Mesothelial cell of epicardium (in vitro differentiated cells): Measurements from ENCODE around the gene MCF2L. TPM values are rescaled to one million over a fixed set of nuclear protein-coding genes. Genes with fewer than 3 reads are reported as not detected.

Experiments used
- DNase-seq, 2 experiments: peaks; one replicate each; pipeline ENCODE4 v3.0.0; 2021; ENCODE audit warnings: low spot score in 2 of 2; ENCODE audit not compliant: unreplicated experiment in 2 of 2
- H3K27ac Mint-ChIP-seq: 2 replicates; pipeline ENCODE4 v1.8.0; 2021; ENCODE audit warnings: mixed read lengths
- H3K27me3 Mint-ChIP-seq: 2 replicates; pipeline ENCODE4 v1.8.0; 2021; ENCODE audit warnings: low read depth, mixed read lengths
- H3K36me3 Mint-ChIP-seq: 2 replicates; pipeline ENCODE4 v1.8.0; 2021; ENCODE audit warnings: mixed read lengths
- H3K4me1 Mint-ChIP-seq: 2 replicates; pipeline ENCODE4 v1.8.0; 2021; ENCODE audit warnings: mixed read lengths
- H3K4me3 Mint-ChIP-seq: 2 replicates; pipeline ENCODE4 v1.8.0; 2021; ENCODE audit warnings: mild to moderate bottlenecking, moderate library complexity, mixed read lengths
- H3K9me3 Mint-ChIP-seq: 2 replicates; pipeline ENCODE4 v1.8.0; 2021; ENCODE audit warnings: mixed read lengths
- total RNA-seq: library from RNA; stranded (reverse); gene quantifications from 3 replicates; pipeline ENCODE4 v1.2.1, GENCODE V29; 2021
- TF ChIP-seq, protein P1 (sequence below): fragments of 200-600 bp; sonication (generic); IDR thresholded peaks from one replicate; pipeline ENCODE4 v1.5.0; 2021; ENCODE audit warnings: antibody characterized with exemption; ENCODE audit not compliant: unreplicated experiment

Gene MCF2L
- total RNA-seq, 1 donor from 2014 or later: 36.6 TPM

DNA sequence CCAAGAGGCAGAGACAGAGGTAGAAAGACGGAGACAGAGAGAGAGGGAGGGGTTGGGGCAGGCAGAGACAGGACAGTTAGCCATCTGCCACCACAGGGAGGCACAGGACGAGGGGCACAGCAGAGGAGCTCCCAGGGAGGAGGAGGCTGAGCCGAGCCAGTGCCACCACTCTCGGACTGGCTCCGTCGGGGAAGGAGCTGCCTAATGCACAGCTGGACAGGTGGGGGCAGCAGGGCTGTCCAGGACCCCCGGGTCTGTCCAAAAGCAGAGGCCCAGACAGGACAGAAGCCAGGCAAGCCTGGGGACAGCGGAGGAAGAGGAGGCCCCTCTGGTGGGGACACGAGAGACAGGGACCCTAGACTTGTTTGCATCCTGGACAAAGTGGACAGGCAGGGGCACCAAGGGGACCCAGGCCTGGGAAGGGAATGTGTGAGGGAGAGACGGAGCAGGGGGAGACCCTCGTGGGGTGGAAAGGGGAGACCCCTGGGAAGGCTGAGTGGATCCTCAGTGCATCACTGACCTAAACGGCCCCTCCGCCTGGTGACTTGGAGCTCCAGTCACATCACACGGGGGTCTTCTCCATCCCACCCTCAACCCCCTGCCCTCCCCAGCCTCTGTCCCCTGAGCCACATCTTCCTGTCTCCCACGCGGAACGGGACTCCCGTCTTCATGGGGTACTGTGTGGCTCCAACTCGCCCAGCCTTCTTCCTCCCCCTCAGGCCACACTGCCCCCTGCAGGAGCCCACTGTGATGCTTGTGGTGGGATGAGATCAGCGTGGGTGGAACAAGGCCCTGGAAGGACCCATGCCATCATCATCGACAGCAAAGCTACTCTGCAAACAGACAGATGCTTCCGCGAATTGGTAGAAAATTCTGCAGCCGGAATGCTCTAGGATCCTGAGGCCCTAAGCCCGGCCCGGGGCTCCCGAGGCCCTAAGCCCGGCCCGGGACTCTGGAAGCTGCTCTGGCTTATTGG is 154.5 kb downstream of the MCF2L start:
- no peaks in the 10 kb centered on the region for H3K36me3 Mint-ChIP-seq
- H3K4me1 Mint-ChIP-seq: peaks cover 11% of the 10 kb centered on the region
- no peak for DNase-seq
- TF ChIP-seq, protein P1, sequence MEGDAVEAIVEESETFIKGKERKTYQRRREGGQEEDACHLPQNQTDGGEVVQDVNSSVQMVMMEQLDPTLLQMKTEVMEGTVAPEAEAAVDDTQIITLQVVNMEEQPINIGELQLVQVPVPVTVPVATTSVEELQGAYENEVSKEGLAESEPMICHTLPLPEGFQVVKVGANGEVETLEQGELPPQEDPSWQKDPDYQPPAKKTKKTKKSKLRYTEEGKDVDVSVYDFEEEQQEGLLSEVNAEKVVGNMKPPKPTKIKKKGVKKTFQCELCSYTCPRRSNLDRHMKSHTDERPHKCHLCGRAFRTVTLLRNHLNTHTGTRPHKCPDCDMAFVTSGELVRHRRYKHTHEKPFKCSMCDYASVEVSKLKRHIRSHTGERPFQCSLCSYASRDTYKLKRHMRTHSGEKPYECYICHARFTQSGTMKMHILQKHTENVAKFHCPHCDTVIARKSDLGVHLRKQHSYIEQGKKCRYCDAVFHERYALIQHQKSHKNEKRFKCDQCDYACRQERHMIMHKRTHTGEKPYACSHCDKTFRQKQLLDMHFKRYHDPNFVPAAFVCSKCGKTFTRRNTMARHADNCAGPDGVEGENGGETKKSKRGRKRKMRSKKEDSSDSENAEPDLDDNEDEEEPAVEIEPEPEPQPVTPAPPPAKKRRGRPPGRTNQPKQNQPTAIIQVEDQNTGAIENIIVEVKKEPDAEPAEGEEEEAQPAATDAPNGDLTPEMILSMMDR: no peak
- no peaks in the 10 kb centered on the region for H3K9me3 Mint-ChIP-seq
- H3K27ac Mint-ChIP-seq: no peak overlapping the region
- peaks cover 25% of the 10 kb centered on the region for H3K27me3 Mint-ChIP-seq
- H3K4me3 Mint-ChIP-seq: peak overlapping the region; percentile 60

DNA sequence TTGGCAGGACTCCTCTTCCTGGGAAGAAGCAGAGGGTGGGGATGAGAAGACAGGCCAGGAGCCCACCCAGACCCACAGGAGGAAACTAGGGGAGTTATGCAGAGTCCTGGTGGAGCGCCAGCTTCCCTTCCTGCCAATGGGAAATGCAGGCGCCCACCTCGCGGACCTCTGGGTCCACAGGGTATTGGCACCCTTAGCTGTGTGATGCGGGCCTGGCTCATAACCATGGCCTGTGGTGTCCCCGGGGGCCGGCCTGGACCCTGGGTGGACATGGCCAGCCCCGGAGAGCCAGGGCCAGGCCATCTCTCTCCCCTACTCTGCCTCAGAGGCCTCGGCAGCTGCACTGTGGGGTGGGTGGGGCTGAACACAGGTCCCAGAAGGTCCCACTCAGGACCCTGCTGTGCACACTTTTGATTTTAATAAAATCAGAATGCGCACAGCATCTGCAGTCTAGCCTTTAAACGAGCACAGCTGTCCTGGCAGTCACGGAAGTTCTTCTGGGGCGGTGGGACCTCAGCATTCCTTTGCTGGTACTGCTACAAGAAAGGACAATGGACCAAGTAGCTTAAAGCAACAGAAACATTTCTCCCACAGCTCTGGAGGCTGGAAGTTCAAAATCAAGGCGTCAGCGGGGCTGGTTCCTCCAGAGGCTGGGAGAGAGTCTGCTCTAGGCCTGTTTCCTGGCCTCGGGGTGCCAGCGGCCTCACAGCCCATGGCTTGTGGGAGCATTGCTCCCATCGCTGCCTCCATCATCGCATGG is 155.4 kb downstream of the MCF2L start:
- TF ChIP-seq, protein P1: no peak
- DNase-seq: no peak
- peaks cover 17% of the 10 kb centered on the region for H3K27me3 Mint-ChIP-seq
- no peaks in the 10 kb centered on the region for H3K36me3 Mint-ChIP-seq
- H3K4me3 Mint-ChIP-seq: no peak overlapping the region
- H3K9me3 Mint-ChIP-seq: no peaks in the 10 kb centered on the region
- no peak overlapping the region for H3K27ac Mint-ChIP-seq
- H3K4me1 Mint-ChIP-seq: peaks cover 16% of the 10 kb centered on the region

DNA sequence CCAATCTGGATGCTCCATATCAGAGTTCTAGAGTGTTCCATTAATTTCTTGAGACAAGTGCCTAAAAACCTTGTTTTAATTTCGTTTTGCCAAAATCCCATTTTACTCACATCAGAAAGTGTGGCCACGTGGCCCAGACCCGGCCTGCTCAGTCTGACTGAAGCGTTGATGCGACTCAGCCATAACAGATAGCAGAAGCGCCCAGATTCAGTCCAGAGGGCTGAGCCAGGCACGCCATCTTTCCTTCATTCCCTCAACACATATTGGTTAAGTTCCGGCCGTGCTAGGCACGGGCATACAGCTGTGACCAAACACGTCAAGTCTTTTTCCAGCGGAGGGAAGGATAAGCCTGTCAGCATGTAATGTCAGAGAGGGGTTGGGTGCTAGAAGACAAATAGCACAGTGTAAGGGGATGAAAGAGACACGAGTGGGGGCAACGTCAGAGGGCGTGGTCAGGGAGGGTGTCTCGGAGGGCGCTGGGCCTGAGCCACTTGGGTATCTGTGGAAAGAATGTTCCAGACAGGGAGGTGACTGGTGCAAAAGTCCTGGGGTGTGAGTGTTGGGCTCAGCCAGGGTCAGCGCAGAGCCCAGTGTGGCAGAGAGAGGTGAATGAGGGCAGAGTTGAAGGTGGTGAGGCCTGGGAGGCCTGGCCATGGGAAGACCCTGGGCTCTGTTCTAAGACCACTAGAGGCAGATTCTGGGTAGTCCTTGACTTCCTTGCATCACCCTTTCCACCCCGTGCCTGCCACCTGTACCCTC is 156.7 kb downstream of the MCF2L start:
- Mint-ChIP-seq H3K4me1 (peaks cover 16% of the 10 kb centered on the region), H3K27ac (no peak overlapping the region), H3K36me3 (no peaks in the 10 kb centered on the region), H3K9me3 (no peaks in the 10 kb centered on the region), H3K27me3 (peaks cover 9% of the 10 kb centered on the region), H3K4me3 (no peak overlapping the region)
- TF ChIP-seq, protein P1: no peak
- DNase-seq: peak in 1 of 2 experiments; percentile 14

DNA sequence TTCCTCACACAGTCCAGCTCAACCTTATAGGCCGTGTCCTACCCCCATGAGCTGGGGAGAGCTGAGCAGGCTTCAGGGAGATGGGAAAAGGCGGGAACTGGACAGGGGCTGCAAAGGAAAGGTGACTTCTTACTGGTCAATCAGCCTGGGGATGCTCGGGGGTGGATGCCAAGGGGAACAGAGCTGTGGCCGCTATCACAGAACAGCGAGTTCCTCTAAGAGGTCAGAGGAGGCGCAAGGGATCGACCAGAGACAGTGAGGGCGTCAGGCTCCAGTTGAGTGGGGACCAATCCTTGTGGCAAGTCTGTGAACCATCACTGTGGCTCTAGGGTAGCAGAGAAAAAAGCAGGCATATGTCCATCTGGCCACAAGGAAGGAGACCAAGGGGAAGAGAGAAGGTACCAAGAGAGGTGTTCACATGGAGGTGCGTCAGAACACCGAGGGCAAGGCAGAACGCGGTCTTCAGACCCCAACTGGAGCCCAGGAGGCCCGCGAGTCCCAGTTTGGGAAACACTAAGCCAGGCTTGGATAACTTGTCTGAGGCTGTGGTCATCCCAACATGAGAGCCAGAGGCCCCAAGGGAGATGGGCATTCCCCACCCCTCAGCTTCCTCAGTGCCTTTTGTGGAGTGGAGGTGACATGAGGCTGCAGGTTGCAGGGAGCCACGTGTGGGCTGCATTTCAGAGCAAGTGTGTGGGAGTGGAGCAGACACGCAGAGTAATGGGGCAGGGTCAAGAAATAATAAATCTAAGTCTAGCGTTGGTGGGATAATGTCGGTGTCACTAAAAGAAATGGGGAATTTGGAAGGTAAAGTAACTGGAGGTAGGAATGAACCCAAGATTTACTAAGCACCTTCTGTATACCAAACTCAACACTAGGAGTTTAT is 157.5 kb downstream of the MCF2L start:
- peak in 1 of 2 experiments; percentile 33 for DNase-seq
- Mint-ChIP-seq H3K36me3 (no peaks in the 10 kb centered on the region), H3K4me1 (peaks cover 16% of the 10 kb centered on the region)

More for the DNA sequence above, 157.5 kb downstream of the MCF2L start:
- no peak overlapping the region for H3K27ac Mint-ChIP-seq
- H3K9me3 Mint-ChIP-seq: no peaks in the 10 kb centered on the region
- H3K4me3 Mint-ChIP-seq: no peak overlapping the region
- peaks cover 12% of the 10 kb centered on the region for H3K27me3 Mint-ChIP-seq
- TF ChIP-seq, protein P1: no peak
